Measurements from ENCODE around the gene LCE7A.

Gene LCE7A

GRCh38 chr1:152880907-152881306 is 21.1 kb downstream of the LCE7A start:
- DNase-seq: no peak

GRCh38 chr1:152884085-152884484 is 24.3 kb downstream of the LCE7A start:
- DNase-seq: no peak

- DNase-seq: no peak
Measured at GRCh38 chr1:152884506-152884905, 24.7 kb downstream of the LCE7A start.

GRCh38 chr1:152884966-152885624 is 25.3 kb downstream of the LCE7A start:
- DNase-seq: no peak

GRCh38 chr1:152886085-152886484 is 26.3 kb downstream of the LCE7A start:
- DNase-seq: no peak

GRCh38 chr1:152886758-152887409 is 27.1 kb downstream of the LCE7A start:
- no peak for DNase-seq

GRCh38 chr1:152888126-152888525 is 28.3 kb downstream of the LCE7A start:
- DNase-seq: no peak

- no peak for DNase-seq
Measured at GRCh38 chr1:152899027-152899426, 39.2 kb downstream of the LCE7A start.

- DNase-seq: no peak
Measured at GRCh38 chr1:152899883-152900282, 40.1 kb downstream of the LCE7A start.

GRCh38 chr1:152901631-152902030 is 41.8 kb downstream of the LCE7A start:
- DNase-seq: no peak

- no peak for DNase-seq
Measured at GRCh38 chr1:152902636-152903035, 42.8 kb downstream of the LCE7A start.

GRCh38 chr1:152904688-152905440 is 45.1 kb downstream of the LCE7A start:
- DNase-seq: no peak

- DNase-seq: no peak
Measured at GRCh38 chr1:152906023-152906565, 46.3 kb downstream of the LCE7A start.

GRCh38 chr1:152907686-152908601 is 48.1 kb downstream of the LCE7A start, which contains the start of gene IVL:
IVL (plus strand) TSS chr1:152908546; CDS start chr1:152909798, 1,252 bp downstream.
- DNase-seq: no peak

GRCh38 chr1:152909206-152909605 is 49.4 kb downstream of the LCE7A start:
- DNase-seq: no peak

Measured in activated naive CD4-positive, alpha-beta T cell treated with Interleukin-2 at 50 U/mL for 16 hours (primary cell).